ENCODE measurements around the gene RTN4RL1.
A peak's percentile ranks its signal among the peaks of the same experiment; 100 is the strongest.

Gene RTN4RL1

DNA sequence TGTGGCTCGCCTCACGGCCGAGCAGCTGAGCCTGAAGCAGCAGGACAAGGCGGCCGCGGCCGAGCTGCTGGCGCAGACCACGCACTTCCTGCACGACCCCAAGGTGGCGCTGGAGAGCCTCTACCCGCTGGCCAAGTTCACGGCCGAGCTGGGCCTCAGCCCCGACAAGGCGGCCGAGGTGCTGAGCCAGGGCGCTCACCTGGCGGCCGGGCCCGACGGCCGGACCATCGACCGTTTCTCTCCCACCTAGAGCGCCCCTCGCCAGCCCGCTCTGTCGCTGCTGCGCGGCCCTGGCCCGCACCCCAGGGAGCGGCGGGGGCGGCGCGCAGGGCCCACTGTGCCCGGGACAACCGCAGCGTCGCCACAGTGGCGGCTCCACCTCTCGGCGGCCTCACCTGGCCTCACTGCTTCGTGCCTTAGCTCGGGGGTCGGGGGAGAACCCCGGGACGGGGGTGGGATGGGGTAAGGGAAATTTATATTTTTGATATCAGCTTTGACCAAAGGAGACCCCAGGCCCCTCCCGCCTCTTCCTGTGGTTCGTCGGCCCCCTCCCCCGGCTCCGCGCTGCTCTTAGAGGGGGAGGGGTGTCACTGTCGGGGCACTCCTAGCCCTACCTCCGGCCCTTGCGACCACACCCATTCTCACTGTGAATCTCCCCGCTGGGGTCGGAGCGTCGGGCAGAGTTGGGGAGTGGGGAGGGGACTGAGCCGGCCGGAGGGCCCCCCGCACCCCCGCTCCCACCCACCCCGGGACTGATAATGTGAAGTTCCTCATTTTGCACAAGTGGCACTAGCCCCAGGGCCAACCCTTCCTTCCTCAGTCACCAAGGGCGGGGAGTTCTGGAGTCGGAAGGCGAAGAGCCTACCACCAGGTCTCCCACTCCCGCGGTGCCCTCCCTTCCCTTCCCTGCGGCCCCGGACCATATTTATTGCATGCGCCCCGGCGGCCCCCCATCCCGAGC is 33.7 kb upstream of the RTN4RL1 start:
- H3K36me3 ChIP-seq (ENCODE audit: control insufficient read depth, insufficient read depth, low read length) = 0 out of 2 replicates have a peak, but pooled peaks cover 6% of the 10 kb centered on the region
- peaks cover 67% of the 10 kb centered on the region for H3K27me3 ChIP-seq (ENCODE audit: control insufficient read depth, insufficient read depth, low read length)
- H3K27ac ChIP-seq (ENCODE audit: low read depth, low read length) = no peak overlapping the region
- H3K9me3 ChIP-seq (ENCODE audit: control insufficient read depth, insufficient read depth, low read depth, low read length) = no peaks in the 10 kb centered on the region
- H3K4me3 ChIP-seq (ENCODE audit: low read depth, low read length) = peak overlapping the region; percentile 34
- H3K4me1 ChIP-seq (ENCODE audit: control insufficient read depth, insufficient read depth, low read length) = peaks cover 38% of the 10 kb centered on the region; the same call in 1 of the 2 replicates
- no peak overlapping the region for H3K9ac ChIP-seq (ENCODE audit: low read length)

- Histone ChIP-seq H3K9me3 (ENCODE audit: control insufficient read depth, insufficient read depth, low read depth, low read length) (no peaks in the 10 kb centered on the region), H3K4me1 (ENCODE audit: control insufficient read depth, insufficient read depth, low read length) (peaks cover 32% of the 10 kb centered on the region; the same call in 1 of the 2 replicates), H3K27ac (ENCODE audit: low read depth, low read length) (no peak overlapping the region), H3K27me3 (ENCODE audit: control insufficient read depth, insufficient read depth, low read length) (peaks cover 76% of the 10 kb centered on the region), H3K36me3 (ENCODE audit: control insufficient read depth, insufficient read depth, low read length) (0 out of 2 replicates have a peak, but pooled peaks cover 4% of the 10 kb centered on the region), H3K9ac (ENCODE audit: low read length) (no peak overlapping the region), H3K4me3 (ENCODE audit: low read depth, low read length) (no peak overlapping the region; the same call in 1 of the 2 replicates)
These were observed 32.8 kb upstream of the RTN4RL1 start for GRCh38 chr17:2057760-2058585.

GRCh38 chr17:2057175-2057759 is 32.1 kb upstream of the RTN4RL1 start:
- H3K27me3 ChIP-seq (ENCODE audit: control insufficient read depth, insufficient read depth, low read length) = peaks cover 79% of the 10 kb centered on the region
- 0 out of 2 replicates have a peak, but pooled peaks cover 4% of the 10 kb centered on the region for H3K36me3 ChIP-seq (ENCODE audit: control insufficient read depth, insufficient read depth, low read length)
- no peak overlapping the region for H3K27ac ChIP-seq (ENCODE audit: low read depth, low read length)
- H3K4me1 ChIP-seq (ENCODE audit: control insufficient read depth, insufficient read depth, low read length) = peaks cover 25% of the 10 kb centered on the region; the same call in 1 of the 2 replicates
- no peaks in the 10 kb centered on the region for H3K9me3 ChIP-seq (ENCODE audit: control insufficient read depth, insufficient read depth, low read depth, low read length)
- no peak overlapping the region for H3K9ac ChIP-seq (ENCODE audit: low read length)
- H3K4me3 ChIP-seq (ENCODE audit: low read depth, low read length) = peak overlapping the region; percentile 31; the same call in 1 of the 2 replicates

DNA sequence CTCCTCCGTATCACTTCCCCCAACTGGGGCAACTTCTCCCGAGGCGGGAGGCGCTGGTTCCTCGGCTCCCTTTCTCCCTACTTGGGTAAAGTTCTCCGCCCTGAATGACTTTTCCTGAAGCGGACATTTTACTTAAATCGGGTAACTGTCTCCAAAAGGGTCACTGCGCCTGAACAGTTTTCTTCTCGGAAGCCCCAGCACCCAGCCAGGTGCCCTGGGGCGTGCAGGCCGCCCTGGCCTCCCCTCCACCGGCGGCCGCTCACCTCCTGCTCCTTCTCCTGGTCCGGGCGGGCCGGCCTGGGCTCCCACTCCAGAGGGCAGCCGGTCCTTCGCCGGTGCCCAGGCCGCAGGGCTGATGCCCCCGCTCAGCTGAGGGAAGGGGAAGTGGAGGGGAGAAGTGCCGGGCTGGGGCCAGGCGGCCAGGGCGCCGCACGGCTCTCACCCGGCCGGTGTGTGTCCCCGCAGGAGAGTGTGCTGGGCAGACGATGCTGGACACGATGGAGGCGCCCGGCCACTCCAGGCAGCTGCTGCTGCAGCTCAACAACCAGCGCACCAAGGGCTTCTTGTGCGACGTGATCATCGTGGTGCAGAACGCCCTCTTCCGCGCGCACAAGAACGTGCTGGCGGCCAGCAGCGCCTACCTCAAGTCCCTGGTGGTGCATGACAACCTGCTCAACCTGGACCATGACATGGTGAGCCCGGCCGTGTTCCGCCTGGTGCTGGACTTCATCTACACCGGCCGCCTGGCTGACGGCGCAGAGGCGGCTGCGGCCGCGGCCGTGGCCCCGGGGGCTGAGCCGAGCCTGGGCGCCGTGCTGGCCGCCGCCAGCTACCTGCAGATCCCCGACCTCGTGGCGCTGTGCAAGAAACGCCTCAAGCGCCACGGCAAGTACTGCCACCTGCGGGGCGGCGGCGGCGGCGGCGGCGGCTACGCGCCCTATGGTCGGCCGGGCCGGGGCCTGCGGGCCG is 31.4 kb upstream of the RTN4RL1 start:
- Histone ChIP-seq H3K9ac (ENCODE audit: low read length) (no peak overlapping the region), H3K27ac (ENCODE audit: low read depth, low read length) (no peak overlapping the region), H3K9me3 (ENCODE audit: control insufficient read depth, insufficient read depth, low read depth, low read length) (no peaks in the 10 kb centered on the region), H3K36me3 (ENCODE audit: control insufficient read depth, insufficient read depth, low read length) (0 out of 2 replicates have a peak, but pooled peaks cover 4% of the 10 kb centered on the region), H3K4me1 (ENCODE audit: control insufficient read depth, insufficient read depth, low read length) (peaks cover 21% of the 10 kb centered on the region; the same call in 1 of the 2 replicates), H3K27me3 (ENCODE audit: control insufficient read depth, insufficient read depth, low read length) (peaks cover 87% of the 10 kb centered on the region), H3K4me3 (ENCODE audit: low read depth, low read length) (peak overlapping the region; percentile 47)

DNA sequence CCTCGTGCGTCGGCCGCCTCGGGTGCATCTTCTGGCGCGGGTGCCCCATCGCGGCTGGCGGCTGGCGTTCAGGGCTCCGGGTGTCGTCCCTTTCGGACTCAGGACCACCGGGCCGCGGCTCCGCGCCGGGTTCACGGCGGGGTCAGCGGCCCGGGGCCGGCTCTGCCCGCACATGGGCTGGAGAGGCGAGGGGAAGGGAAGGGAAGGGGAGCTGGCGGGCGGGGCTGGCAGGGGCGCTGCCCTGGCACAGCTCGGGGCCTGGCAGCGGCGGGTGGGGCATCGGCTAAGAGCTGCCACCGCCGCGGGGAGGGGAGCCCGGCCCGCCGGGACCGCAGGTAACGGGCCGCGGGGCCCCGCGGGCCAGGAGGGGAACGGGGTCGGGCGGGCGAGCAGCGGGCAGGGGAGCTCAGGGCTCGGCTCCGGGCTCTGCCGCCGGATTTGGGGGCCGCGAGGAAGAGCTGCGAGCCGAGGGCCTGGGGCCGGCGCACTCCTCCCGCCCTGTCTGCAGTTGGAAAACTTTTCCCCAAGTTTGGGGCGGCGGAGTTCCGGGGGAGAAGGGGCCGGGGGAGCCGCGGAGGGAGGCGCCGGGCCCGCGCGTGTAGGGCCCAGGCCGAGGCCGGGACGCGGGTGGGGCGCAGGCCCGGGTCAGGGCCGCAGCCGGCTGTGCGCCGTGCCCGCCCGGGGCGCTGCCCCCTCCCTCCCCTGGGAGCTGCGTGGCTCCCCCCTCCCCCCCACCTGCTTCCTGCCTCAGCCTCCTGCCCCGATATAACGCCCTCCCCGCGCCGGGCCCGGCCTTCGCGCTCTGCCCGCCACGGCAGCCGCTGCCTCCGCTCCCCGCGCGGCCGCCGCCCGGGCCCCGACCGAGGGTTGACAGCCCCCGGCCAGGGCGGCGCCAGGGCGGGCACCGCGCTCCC is 30.4 kb upstream of the RTN4RL1 start:
- Histone ChIP-seq H3K27ac (ENCODE audit: low read depth, low read length) (no peak overlapping the region), H3K4me1 (ENCODE audit: control insufficient read depth, insufficient read depth, low read length) (peaks cover 21% of the 10 kb centered on the region; the same call in 1 of the 2 replicates), H3K27me3 (ENCODE audit: control insufficient read depth, insufficient read depth, low read length) (peaks cover 94% of the 10 kb centered on the region), H3K4me3 (ENCODE audit: low read depth, low read length) (peak overlapping the region; percentile 63), H3K9ac (ENCODE audit: low read length) (no peak overlapping the region), H3K9me3 (ENCODE audit: control insufficient read depth, insufficient read depth, low read depth, low read length) (no peaks in the 10 kb centered on the region), H3K36me3 (ENCODE audit: control insufficient read depth, insufficient read depth, low read length) (no peaks in the 10 kb centered on the region)

GRCh38 chr17:2054512-2055291 is 29.6 kb upstream of the RTN4RL1 start, which contains the start of gene HIC1:
TSS of gene HIC1 (plus strand) at chr17:2055103. CDS start at chr17:2056691, 1,588 bp downstream.
- Histone ChIP-seq H3K27ac (ENCODE audit: low read depth, low read length) (no peak within 1 kb of the TSS), H3K9ac (ENCODE audit: low read length) (no peak within 1 kb of the TSS), H3K9me3 (ENCODE audit: control insufficient read depth, insufficient read depth, low read depth, low read length) (no peaks in the 10 kb centered on the region), H3K4me1 (ENCODE audit: control insufficient read depth, insufficient read depth, low read length) (peaks cover 21% of the 10 kb centered on the region; the same call in 1 of the 2 replicates), H3K36me3 (ENCODE audit: control insufficient read depth, insufficient read depth, low read length) (no peaks in the 10 kb centered on the region), H3K27me3 (ENCODE audit: control insufficient read depth, insufficient read depth, low read length) (peaks cover 90% of the 10 kb centered on the region), H3K4me3 (ENCODE audit: low read depth, low read length) (peak within 1 kb of the TSS; percentile 63)

- Histone ChIP-seq H3K9ac (ENCODE audit: low read length) (no peak overlapping the region), H3K27me3 (ENCODE audit: control insufficient read depth, insufficient read depth, low read length) (peaks cover 90% of the 10 kb centered on the region), H3K4me1 (ENCODE audit: control insufficient read depth, insufficient read depth, low read length) (peaks cover 22% of the 10 kb centered on the region; the same call in 1 of the 2 replicates), H3K9me3 (ENCODE audit: control insufficient read depth, insufficient read depth, low read depth, low read length) (no peaks in the 10 kb centered on the region), H3K4me3 (ENCODE audit: low read depth, low read length) (peak overlapping the region; percentile 63), H3K36me3 (ENCODE audit: control insufficient read depth, insufficient read depth, low read length) (no peaks in the 10 kb centered on the region), H3K27ac (ENCODE audit: low read depth, low read length) (no peak overlapping the region)
These were observed 29.1 kb upstream of the RTN4RL1 start for GRCh38 chr17:2054262-2054511.

- Histone ChIP-seq H3K4me1 (ENCODE audit: control insufficient read depth, insufficient read depth, low read length) (peaks cover 22% of the 10 kb centered on the region; the same call in 1 of the 2 replicates), H3K27ac (ENCODE audit: low read depth, low read length) (no peak overlapping the region), H3K36me3 (ENCODE audit: control insufficient read depth, insufficient read depth, low read length) (no peaks in the 10 kb centered on the region), H3K9ac (ENCODE audit: low read length) (no peak overlapping the region), H3K9me3 (ENCODE audit: control insufficient read depth, insufficient read depth, low read depth, low read length) (no peaks in the 10 kb centered on the region), H3K27me3 (ENCODE audit: control insufficient read depth, insufficient read depth, low read length) (peaks cover 91% of the 10 kb centered on the region), H3K4me3 (ENCODE audit: low read depth, low read length) (peak overlapping the region; percentile 63)
These were observed 28.5 kb upstream of the RTN4RL1 start for GRCh38 chr17:2053380-2054261.
